Lung (tissue), 16 donors: ENCODE results near the gene CCDC160. TPM values are rescaled to one million over a fixed set of nuclear protein-coding genes. Genes with fewer than 3 reads are reported as not detected.

Experiments
- ATAC-seq: fragments of 200-7000 bp; cut with Tn5 transposase; one replicate; pipeline ENCODE4 v1.9.1; 2020; ENCODE audit warnings: moderate number of reproducible peaks; ENCODE audit not compliant: insufficient read depth, low FRiP score
- DNase-seq, 3 donors: peaks; one replicate each; pipeline ENCODE4 v3.0.0-alpha.2; 2013 to 2017
- H3K27ac ChIP-seq, 2 donors: one replicate each; pipeline ENCODE4 v1.5.1; 2013; ENCODE audit warnings: mild to moderate bottlenecking in 2 of 2, moderate library complexity in 2 of 2, control low read depth in 1 of 2, inconsistent platforms in 1 of 2, low read depth in 1 of 2, low read length in 1 of 2
- H3K27me3 ChIP-seq, 3 donors: one replicate each; pipeline ENCODE4 v1.5.1; 2013; ENCODE audit warnings: low read length in 2 of 3; ENCODE audit not compliant: control insufficient read depth in 3 of 3, insufficient read depth in 3 of 3
- H3K36me3 ChIP-seq, 4 donors: one replicate each; pipeline ENCODE4 v1.5.1; 2013; ENCODE audit warnings: low read length in 4 of 4, mild to moderate bottlenecking in 1 of 4, moderate library complexity in 1 of 4; ENCODE audit not compliant: control insufficient read depth in 4 of 4, insufficient read depth in 4 of 4
- H3K4me1 ChIP-seq, 5 donors: one replicate each; pipeline ENCODE4 v1.5.1; 2013; ENCODE audit warnings: low read length in 5 of 5, mild to moderate bottlenecking in 2 of 5, moderate library complexity in 1 of 5; ENCODE audit not compliant: control insufficient read depth in 5 of 5, insufficient read depth in 5 of 5
- H3K4me3 ChIP-seq: one replicate; pipeline ENCODE4 v1.5.1; 2013; ENCODE audit warnings: mild to moderate bottlenecking, control low read depth, moderate library complexity
- H3K9ac ChIP-seq, 2 donors: one replicate each; pipeline ENCODE4 v1.5.1; 2013; ENCODE audit warnings: low read length in 2 of 2, control low read depth in 1 of 2; ENCODE audit not compliant: insufficient read depth in 1 of 2
- H3K9me3 ChIP-seq, 4 donors: one replicate each; pipeline ENCODE4 v1.5.1; 2013; ENCODE audit warnings: low read length in 3 of 4, mild to moderate bottlenecking in 1 of 4, moderate library complexity in 1 of 4; ENCODE audit not compliant: control insufficient read depth in 4 of 4, insufficient read depth in 3 of 4
- WGBS, 2 donors: extraction: QIAGEN DNeasy Blood & Tissue Kit; methylation state at CpG; one replicate each; pipeline ENCODE4 v1.1.7; 2013; 5-methylcytosine and 5-hydroxymethylcytosine counted together
- long read RNA-seq, 5 donors: transcript quantifications; one replicate each; lab custom pipeline, GENCODE V29; 2026
- polyA plus RNA-seq, 2 donors: library from polyadenylated mRNA; stranded (reverse); fragments of 200-250 nt; gene quantifications; one replicate each; pipeline ENCODE4 v1.2.1, GENCODE V29; 2013
- total RNA-seq, 2 donors: library from RNA; depleted of rRNA in 1 of 2; stranded (reverse); fragments of >200 nt in 1 of 2; gene quantifications; one replicate each; pipeline ENCODE4 v1.2.1, GENCODE V29; 2014 to 2021
- TF ChIP-seq, protein P1 (sequence below): IDR thresholded peaks from 2 replicates; pipeline ENCODE4 v1.5.1; 2012; ENCODE audit warnings: mild to moderate bottlenecking; ENCODE audit errors: control extremely low read depth, extremely low read depth
- donor health status: control.
- donor health status: control.
- donor health status: Bipolar disorder and iron deficiency.
- donor health status: healthy.
- donor health status: DM: yes; HTN: yes; CAD: no.

CCDC160 gene
- 1 to 10 TPM in 1 of 2 donors, under 1 TPM in 1; 0.98 to 2.5 TPM for total RNA-seq
- polyA plus RNA-seq, result under 1 TPM; 0.69 to 0.79 TPM
- long read RNA-seq, donor 1, partial matches to known transcripts, result 0 of 1 reads
- long read RNA-seq, donor 1, other reads (novel, unspliced or antisense), result 0 of 1 reads
- long read RNA-seq, donor 2, partial matches to known transcripts, result 0 of 1 reads
- long read RNA-seq, donor 2, other reads (novel, unspliced or antisense), result 0 of 1 reads
- long read RNA-seq, donor 3, result 0 reads
- long read RNA-seq, donor 4, result 0 reads
- long read RNA-seq, donor 5, partial matches to known transcripts, result 0 of 2 reads
- long read RNA-seq, donor 5, other reads (novel, unspliced or antisense), result 0 of 2 reads

DNA sequence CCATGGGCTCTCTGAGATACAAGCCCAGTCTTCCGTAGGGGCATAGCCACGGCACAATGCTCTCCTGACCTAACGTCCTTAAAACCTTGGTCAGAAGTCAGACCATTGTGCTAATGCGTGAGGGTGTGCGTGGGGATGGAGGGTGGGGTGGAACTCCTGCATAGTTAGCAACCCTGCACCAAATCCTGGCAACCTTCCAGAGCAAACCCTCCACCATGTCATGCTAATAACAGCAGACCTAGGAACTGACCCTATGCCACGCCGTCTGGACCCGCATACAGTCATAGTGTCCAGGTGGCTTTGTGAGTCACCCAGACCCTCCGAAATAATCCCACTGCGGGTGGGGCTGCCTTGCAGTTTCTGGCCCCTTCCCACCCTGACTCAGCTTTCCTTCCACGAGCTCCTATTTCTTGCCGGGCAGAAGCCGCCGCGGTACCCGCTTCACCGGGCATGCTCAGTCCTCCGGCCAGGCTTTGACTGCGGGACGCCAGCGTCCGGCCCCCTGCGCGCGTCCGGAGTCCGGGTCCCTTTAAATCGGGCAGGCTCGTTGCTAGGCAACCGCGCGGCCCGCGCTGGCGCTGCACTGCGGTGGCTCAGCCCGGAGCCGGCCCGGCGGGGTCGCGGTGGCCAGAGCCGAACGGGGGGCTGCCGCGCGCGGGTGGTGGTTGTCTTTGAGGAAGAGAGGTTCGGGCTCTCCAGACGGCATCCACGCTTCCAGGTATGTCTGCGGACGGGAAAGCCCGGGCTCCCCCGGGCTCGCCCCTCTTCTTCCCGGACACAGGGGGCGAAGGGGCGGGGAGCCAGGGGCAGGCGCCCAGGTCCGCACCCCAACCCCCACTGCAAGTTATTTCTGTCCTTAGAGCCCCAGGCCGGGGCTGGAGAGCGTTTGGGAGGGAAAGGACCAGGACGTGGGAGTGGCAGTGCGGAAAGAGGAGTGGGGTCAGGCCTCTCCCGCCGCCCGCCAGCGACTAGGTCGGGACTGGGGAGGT lies at the start of gene CCDC160:
CCDC160 (plus strand) TSS at position 557 of the 989 bp plus-strand sequence. CDS start 7,619 bp downstream, outside the sequence.
- peak; percentile 59 to 77 (median 71) for DNase-seq

DNA sequence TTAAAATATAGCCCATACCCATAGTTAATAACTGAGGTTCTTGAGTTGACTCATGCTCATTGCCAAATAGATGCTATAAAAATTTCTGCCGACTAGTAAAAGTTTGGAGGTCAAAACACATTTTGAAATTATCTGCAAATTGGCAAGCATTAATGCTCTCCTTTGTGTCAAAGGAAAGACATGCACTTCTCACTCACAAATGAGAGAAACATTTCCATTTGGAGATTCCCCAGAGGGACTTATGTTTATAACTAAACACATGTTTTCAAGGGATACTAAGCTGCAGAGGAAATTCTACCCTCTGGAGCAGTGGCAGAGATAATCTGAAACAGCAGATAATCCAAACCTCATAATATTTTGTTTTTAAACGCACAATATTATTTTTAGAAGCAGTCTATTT lies 45.7 kb upstream of the CCDC160 start:
- Histone ChIP-seq H3K27me3 (peaks cover 0 to 8% (median 6%) of the 10 kb centered on the region in 3 donors), H3K27ac (no peak overlapping the region), H3K4me3 (no peak overlapping the region), H3K36me3 (no peaks in the 10 kb centered on the region), H3K9ac (no peak overlapping the region), H3K4me1 (peaks cover 0 to 3% (median 0%) of the 10 kb centered on the region in 5 donors), H3K9me3 (peaks cover 0 to 2% (median 0%) of the 10 kb centered on the region in 4 donors)
- TF ChIP-seq, protein P1, sequence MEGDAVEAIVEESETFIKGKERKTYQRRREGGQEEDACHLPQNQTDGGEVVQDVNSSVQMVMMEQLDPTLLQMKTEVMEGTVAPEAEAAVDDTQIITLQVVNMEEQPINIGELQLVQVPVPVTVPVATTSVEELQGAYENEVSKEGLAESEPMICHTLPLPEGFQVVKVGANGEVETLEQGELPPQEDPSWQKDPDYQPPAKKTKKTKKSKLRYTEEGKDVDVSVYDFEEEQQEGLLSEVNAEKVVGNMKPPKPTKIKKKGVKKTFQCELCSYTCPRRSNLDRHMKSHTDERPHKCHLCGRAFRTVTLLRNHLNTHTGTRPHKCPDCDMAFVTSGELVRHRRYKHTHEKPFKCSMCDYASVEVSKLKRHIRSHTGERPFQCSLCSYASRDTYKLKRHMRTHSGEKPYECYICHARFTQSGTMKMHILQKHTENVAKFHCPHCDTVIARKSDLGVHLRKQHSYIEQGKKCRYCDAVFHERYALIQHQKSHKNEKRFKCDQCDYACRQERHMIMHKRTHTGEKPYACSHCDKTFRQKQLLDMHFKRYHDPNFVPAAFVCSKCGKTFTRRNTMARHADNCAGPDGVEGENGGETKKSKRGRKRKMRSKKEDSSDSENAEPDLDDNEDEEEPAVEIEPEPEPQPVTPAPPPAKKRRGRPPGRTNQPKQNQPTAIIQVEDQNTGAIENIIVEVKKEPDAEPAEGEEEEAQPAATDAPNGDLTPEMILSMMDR, result no peak
- peak in 1 of 3 donors; percentile 18 for DNase-seq
- WGBS, 2 donors, result 55 to 69% methylated on average over 2 of the region's 2 CpGs
- ATAC-seq, result no peak

More for the DNA sequence above, at the start of gene CCDC160:
- H3K4me1 ChIP-seq, result peaks cover 0 to 4% (median 0%) of the 10 kb centered on the region in 5 donors
- peak within 1 kb of the TSS; percentile 4 for H3K4me3 ChIP-seq
- peak within 1 kb of the TSS in 1 of 2 donors; percentile 32 for H3K9ac ChIP-seq
- no peak for ATAC-seq
- peaks cover 0 to 2% (median 0%) of the 10 kb centered on the region in 4 donors for H3K9me3 ChIP-seq
- no peak within 1 kb of the TSS for H3K27ac ChIP-seq
- WGBS, 2 donors, result 16 to 33% methylated on average over 23 to 70 of the region's 70 CpGs
- TF ChIP-seq, protein P1, result no peak
- H3K27me3 ChIP-seq, result peaks cover 3 to 9% (median 4%) of the 10 kb centered on the region in 3 donors
- no peaks in the 10 kb centered on the region for H3K36me3 ChIP-seq

DNA sequence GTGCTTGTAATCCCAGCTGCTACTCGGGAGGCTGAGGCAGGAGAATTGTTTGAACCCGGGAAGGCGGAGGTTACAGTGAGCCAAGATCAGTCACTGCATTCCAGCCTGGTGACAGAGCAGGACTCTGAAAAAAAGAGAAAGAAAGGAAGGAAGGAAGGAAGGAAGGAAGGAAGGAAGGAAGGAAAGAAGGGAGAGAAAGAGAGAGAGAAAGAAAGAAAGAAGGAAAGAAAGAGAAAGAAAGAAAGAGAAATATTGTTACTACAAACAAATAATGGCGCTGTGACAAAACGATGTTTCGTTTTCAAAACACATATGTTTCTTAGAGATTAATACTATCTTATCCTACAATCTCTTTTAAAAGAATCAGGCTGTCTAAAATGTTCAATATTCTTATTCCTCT lies 42.1 kb upstream of the CCDC160 start:
- H3K27me3 ChIP-seq, result peaks cover 0 to 8% (median 0%) of the 10 kb centered on the region in 3 donors
- H3K36me3 ChIP-seq, result no peaks in the 10 kb centered on the region
- H3K27ac ChIP-seq, result no peak overlapping the region
- 80 to 88% methylated on average over 6 of the region's 6 CpGs for WGBS, 2 donors
- ATAC-seq (no peak), DNase-seq (no peak)
- H3K9me3 ChIP-seq, result peaks cover 0 to 2% (median 0%) of the 10 kb centered on the region in 4 donors
- no peak overlapping the region for H3K9ac ChIP-seq
- no peak overlapping the region for H3K4me3 ChIP-seq
- H3K4me1 ChIP-seq, result no peaks in the 10 kb centered on the region
- TF ChIP-seq, protein P1, result no peak
